GM19467 (cell line): ENCODE results near the gene KLHDC8B.
"Not testable (repeated sequence)": the region's sequence is repeated elsewhere in the genome, so short reads cannot be mapped to it uniquely, and the experiment has no call there.

Experiments used
- ATAC-seq: cut with Tn5 transposase; IDR thresholded peaks from one replicate; pipeline ENCODE4 v1.9.1; 2021; ENCODE audit warnings: mild to moderate bottlenecking, moderate library complexity; ENCODE audit not compliant: unreplicated experiment

KLHDC8B gene

DNA sequence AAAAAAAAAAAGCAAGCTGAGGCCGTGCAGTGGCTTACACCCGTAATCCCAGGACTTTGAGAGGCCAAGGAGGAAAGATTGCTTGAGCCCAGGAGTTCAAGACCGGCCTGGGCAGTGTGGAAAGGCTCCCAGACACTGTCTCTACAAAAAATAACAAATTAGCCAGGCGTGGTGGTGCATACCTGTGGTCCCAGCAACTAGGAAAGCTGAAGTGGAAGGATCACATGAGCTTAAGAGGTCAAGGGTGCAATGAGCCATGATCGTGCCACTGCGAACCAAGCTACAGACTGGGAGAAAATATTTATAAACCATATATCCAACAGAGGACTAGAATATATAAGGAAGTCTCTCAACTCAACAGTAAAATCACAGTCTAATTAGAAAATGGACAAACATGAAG is 10.0 kb downstream of the KLHDC8B start:
- ATAC-seq = no peak

DNA sequence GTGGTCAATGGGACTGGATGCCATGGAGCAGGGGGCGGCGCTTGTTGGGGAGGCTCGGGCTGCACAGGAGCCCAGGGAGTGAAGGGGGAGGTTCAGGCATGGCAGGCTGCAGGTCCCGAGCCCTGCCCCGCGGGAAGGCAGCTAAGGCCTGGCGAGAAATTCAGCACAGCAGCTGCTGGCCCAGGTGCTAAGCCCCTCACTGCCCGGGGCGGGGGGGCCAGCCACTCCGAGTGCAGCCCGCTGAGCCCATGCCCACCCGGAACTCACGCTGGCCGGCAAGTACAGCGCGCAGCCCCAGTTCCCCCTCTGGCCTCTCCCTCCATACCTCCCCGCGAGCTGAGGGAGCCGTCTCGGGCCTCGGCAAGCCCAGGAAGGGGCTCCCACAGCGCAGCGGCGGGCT is 11.3 kb downstream of the KLHDC8B start:
- no peak for ATAC-seq

DNA sequence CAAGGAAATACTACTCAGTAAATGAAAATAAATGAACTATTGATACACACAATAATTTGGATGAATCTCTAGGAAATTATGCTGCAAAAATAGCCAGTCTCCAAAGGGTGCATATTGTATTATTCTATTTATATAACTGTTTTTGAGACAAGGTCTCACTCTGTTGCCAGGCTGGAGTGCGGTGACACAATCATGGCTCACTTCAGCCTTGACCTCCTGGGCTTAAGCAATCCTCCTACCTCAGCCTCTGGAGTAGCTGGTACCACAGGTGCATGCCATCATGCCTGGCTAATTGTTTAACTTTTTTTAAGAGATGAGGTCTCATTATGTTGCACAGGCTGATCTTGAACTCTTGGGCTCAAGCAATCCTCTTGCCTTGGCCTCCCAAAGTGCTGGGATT is 12.5 kb downstream of the KLHDC8B start:
- no peak for ATAC-seq

DNA sequence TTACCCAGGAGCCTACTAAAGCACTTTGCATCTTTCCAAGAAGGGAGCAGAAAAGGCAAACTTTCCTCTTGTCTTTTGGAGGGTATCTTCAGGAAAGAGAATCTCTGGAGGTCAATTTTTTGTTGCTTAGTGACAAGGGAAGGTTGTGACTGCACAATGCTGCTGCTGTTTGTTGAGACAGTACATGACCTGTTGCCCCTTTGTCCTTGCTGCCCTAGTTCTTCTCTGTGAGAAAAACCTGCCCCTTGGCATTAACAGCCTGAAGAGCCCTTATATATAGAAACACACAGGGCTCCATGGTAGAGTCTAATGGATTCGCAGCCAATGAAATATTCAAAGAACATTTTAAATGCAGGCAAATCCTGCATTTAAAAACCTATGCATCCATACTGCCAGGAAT is 20.3 kb downstream of the KLHDC8B start:
- no peak for ATAC-seq

DNA sequence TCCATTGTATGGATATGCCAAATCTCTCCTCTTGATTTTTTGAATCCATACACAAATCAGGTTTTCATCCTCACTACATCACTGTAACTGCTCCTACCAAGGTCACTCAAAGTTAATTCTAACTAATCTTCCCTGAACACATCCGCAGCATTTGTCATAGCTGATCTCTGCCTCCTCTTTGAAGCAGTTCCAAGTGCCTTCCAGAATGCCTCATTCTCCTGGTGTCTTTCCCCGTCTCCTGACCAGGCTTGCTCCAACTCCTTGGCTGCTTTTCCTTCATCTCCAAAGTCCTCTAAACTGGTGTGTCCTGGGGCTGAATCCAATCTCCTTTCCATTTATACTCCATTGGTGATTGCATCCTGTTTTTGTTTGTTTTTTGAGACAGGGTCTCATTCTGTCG is 26.8 kb downstream of the KLHDC8B start:
- no peak for ATAC-seq

DNA sequence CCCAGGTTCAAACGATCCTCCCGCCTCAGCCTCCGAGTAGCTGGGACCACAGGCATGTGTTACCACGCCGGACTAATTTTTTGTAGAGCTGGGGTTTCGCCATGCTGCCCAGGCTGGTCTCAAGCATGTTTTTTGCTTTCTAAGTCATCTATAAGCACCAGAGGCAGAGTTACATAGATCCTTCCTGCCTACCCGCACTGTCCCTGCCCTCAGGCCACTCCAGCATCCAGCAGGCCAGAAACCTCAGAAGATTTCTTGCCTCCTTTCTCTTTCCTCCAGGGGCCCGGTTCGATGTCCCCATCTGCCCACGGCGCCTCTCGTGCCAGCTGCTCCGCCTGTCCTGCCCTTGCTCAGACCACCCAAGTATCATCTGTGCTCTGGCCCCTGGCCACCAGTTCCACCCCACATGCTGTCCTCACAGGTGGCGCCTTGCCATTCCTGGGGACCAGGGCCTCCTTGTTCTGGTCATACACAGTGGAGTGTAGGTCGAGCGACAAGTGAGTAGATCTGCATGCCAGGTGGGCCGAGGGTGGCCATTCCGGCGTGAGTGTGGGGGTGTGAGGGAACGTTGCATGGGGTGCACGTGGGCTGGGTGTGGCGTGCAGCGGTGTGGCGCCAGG is 27.3 kb downstream of the KLHDC8B start:
- no peak for ATAC-seq

DNA sequence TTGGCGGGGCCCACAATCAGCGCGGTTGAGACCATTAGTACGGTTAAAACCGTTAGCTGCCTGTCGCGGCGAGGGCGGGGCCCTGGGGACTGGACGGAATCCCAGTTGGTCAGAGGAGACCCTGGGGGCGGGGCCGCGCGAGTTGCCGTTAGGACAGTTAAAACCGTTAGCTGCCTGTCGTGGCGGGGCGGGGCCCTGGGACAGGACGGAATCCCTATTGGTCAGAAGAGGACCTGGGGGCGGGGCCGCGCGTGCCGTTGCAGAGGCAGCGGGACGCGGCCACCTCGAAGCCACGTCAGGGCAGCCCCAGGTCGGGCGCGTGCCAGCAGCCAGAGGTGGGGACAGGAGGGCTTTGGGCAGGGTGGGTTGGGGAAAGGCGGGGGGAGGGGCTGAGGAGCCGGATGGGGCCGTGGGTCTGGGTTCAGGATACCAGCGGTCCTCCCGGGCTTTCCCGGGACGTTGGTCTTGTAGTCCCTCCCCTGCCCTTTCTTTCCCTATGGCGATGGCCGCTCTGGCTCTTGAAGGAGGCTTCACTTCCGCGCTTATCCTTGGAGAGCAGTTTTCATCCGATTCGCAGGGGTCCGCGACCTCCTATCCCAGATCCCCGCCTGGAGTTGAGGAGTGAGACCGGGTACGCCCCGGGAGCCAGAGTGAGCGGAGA is 28.0 kb downstream of the KLHDC8B start:
- no peak for ATAC-seq

DNA sequence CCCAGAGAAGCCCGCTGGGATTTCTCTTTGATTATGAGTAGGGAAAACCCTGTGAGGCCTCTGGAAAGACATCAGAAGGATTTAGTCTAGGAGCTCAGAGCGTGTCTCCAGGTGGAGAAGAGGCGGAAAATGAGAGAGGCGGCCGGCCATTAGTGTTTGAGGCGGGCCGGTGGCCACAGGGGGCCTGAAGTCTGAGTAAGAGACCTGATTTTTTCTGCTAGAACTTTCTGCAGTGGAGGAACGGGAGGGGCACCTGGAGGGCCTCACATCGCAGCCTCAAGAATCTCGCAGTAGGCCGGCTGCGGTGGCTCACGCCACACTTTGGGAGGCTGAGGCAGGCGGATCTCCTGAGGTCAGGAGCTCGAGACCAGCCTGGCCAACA is 28.5 kb downstream of the KLHDC8B start:
- no peak for ATAC-seq

DNA sequence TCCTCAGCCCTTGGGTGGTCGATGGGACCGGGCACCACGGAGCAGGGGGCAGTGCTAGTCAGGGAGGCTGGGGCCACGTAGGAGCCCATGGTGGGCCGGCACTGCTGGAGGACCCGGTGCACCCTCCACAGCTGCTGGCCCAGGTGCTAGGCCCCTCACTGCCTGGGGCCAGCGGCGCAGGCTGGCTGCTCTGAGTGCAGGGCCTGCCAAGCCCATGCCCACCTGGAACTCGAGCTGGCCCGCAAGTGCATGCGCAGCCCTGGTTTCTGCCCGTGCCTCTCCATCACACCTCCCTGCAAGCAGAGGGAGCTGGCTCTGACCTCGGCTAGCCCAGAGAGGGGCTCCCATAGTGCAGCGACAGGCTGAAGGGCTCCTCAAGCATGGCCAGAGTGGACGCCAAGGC is 42.1 kb downstream of the KLHDC8B start:
- no peak for ATAC-seq

DNA sequence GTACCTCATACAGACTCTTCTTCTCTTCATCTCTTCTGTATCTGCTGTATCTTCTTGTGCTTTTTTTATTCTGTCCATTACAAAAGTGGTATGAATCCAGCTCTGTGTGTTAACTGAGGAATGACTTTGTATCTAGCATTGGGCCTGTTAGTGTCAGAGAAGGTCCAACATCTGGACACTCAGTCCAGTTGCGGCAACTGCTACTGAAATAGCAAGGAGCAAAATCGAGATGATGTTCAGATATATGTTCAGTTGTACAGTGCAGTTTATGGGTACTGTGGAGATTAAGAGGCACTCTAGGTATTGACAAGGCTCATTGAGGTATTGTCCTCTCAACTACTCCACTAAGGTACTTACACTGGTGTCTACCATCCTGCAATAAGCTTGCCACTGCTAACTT is 42.6 kb downstream of the KLHDC8B start:
- no peak for ATAC-seq

DNA sequence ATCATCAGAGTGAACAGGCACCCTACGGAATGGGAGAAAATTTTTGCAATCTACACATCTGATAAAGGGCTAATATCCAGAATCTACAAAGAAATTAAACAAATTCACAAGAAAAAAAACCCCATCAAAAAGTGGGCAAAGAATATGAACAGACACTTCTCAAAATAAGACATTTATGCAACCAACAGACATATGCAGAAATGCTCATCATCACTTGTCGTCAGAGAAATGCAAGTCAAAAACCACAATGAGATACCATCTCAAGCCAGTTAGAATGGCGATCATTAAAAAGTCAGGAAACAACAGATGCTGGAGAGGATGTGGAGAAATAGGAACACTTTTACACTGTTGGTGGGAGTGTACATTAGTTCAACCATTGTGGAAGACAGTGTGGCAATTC is 45.3 kb downstream of the KLHDC8B start:
- not testable (repeated sequence) for ATAC-seq

DNA sequence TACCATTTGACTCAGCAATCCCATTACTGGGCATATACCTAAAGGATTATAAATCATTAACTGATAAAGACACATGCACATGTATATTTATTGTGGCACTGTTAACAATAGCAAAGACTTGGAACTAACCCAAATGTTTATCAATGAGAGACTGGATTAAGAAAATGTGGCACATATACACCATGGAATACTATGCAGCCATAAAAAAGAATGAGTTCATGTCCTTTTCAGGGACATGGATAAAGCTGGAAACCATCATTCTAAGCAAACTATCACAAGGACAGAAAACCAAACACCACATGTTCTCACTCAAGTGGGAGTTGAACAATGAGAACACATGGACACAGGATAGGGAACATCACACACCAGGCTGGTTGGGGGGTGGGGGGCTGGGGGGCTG is 45.7 kb downstream of the KLHDC8B start:
- ATAC-seq = not testable (repeated sequence)

DNA sequence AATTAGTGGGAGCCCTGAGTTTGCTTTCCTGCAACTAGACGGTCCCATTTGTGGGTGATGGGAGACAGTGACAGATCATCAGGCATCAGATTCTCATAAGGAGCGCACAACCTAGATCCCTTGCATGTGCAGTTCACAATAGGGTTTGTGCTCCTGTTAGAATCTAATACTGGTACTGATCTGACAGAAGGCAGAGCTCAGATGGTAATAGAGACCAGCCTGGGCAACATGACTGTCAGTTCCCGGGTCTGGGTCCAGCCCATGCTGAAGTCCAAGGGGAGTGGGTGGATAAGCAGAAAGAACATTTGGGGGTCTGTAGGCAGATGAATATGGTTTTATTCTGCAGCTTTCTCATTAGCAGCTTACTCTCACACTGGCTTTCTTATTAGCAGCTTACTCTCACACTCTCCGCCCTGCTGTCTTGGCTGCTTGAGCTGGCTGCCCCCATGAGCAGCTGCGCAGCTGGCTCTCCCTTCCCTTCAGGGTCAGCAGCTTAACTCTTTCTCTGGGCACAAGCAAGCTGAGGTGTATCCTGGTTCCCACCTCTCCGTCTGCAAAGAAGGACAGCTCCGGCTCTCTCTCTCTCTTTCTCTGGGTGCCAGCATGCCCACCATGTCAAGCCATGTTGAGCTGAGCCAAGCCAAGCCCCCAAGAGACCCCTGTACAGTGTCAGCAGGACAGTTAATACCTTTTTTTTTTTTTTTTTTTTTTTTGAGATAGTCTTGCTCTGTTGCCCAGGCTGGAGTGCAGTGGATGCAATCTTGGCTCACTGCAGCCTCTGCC is 46.5 kb downstream of the KLHDC8B start:
- ATAC-seq = no peak

DNA sequence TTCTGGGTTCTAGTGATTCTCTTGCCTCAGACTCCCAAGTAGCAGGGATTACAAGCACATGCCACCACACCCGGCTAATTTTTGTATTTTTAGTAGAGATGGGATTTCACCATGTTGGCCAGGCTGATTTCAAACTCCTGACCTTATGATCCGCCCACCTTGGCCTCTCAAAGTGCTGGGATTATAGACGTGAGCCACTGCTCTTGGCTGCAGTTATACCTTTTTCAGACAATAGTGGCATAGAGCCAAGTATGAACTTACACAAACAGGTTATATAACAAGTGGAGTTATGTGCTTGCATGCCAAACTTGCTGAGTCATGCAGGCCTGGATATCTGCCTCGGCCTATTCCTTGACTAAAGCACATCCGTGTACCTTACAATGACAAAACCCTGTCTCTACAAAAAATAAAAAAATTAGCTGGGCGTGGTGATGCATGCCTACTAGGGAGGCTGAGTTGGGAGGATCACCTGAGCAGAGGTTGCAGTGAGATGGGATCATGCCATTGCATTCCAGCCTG is 47.1 kb downstream of the KLHDC8B start:
- ATAC-seq = not testable (repeated sequence)

DNA sequence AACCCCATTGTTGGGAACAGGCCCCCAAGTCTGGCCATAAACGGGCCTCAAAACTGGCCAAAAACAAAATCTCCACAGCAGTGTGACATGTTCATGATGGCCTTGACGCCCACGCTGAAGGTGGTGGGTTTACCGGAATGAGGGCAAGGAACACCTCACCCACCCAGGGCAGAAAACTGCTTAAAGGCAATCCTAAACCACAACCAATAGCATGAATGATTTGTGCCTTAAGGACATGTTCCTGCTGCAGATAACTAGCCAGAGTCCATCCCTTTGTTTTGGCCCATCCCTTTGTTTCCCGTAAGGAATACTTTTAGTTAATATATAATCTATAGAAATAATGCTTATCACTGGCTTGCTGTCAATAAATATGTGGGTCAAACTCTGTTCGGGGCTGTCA is 47.7 kb downstream of the KLHDC8B start:
- no peak for ATAC-seq

DNA sequence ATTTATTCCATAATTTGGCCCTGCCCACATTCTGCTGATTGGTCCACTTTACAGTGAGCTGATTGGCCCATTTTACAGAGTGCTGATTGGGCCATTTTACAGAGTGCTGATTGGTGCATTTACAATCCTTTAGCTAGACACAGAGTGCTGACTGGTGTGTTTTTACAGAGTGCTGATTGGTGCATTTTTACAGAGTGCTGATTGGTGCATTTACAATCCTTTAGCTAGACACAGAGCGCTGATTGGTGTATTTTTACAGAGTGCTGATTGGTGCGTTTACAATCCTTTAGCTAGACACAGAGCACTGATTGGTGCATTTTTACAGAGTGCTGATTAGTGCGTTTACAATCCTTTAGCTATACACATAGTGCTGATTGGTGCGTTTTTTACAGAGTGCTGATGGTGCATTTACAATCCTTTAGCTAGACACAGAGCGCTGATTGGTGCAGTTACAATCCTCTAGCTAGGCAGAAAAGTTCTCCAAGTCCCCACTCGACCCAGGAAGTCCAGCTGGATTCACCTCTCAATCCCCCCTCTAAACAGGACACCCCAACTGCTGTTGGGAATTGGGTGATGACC is 49.7 kb downstream of the KLHDC8B start:
- ATAC-seq = not testable (repeated sequence)

DNA sequence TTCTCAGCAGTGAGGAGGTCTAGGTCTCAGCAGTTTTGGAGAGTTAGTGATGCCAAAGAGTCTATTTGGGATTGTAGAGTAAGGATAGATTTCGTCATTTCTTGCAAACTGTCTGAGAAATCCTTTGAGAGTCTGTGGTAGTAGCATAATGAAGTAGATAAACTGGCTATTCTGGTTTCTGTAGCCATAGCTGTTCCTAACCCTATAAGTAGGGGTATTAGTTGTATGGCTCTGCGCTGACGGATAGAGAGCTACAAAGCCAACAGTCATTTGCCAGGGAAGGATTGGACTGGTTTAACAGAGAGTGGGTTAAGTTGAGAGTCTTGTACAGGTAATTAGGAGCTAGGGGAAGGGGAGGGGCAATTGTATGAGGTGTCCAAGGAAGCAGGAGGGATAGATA is 50.6 kb downstream of the KLHDC8B start:
- ATAC-seq = no peak
